GM19455 (cell line): Measurements from ENCODE around the gene SLC22A2.

Source experiments
- ATAC-seq: cut with Tn5 transposase; IDR thresholded peaks from one replicate; pipeline ENCODE4 v1.9.1; 2021; ENCODE audit not compliant: unreplicated experiment

SLC22A2 gene

GRCh38 chr6:160218810-160219209 is 39.8 kb downstream of the SLC22A2 start:
- ATAC-seq: no peak

- ATAC-seq: no peak
Measured at GRCh38 chr6:160217863-160218262, 40.8 kb downstream of the SLC22A2 start.

GRCh38 chr6:160217073-160217472 is 41.5 kb downstream of the SLC22A2 start:
- ATAC-seq: no peak

- ATAC-seq: no peak
Measured at GRCh38 chr6:160215232-160215631, 43.4 kb downstream of the SLC22A2 start.

- no peak for ATAC-seq
Measured at GRCh38 chr6:160207618-160208017, 51.0 kb downstream of the SLC22A2 start.

GRCh38 chr6:160204710-160205109 is 53.9 kb downstream of the SLC22A2 start:
- ATAC-seq: no peak

GRCh38 chr6:160203953-160204352 is 54.7 kb downstream of the SLC22A2 start:
- ATAC-seq: no peak

GRCh38 chr6:160203522-160203921 is 55.1 kb downstream of the SLC22A2 start:
- ATAC-seq: no peak

- ATAC-seq: no peak
Measured at GRCh38 chr6:160203076-160203475, 55.5 kb downstream of the SLC22A2 start.

GRCh38 chr6:160202411-160202810 is 56.2 kb downstream of the SLC22A2 start:
- ATAC-seq: no peak

- ATAC-seq: no peak
Measured at GRCh38 chr6:160201061-160201460, 57.6 kb downstream of the SLC22A2 start.

GRCh38 chr6:160198606-160199211 is 59.9 kb downstream of the SLC22A2 start:
- no peak for ATAC-seq

- no peak for ATAC-seq
Measured at GRCh38 chr6:160197662-160198061, 61.0 kb downstream of the SLC22A2 start.

- no peak for ATAC-seq
Measured at GRCh38 chr6:160194808-160195207, 63.8 kb downstream of the SLC22A2 start.

- ATAC-seq: no peak
Measured at GRCh38 chr6:160192840-160193239, 65.8 kb downstream of the SLC22A2 start.

GRCh38 chr6:160190973-160191372 is 67.6 kb downstream of the SLC22A2 start:
- no peak for ATAC-seq

GRCh38 chr6:160190081-160190480 is 68.5 kb downstream of the SLC22A2 start:
- no peak for ATAC-seq

GRCh38 chr6:160188773-160189172 is 69.8 kb downstream of the SLC22A2 start:
- no peak for ATAC-seq

GRCh38 chr6:160180706-160181105 is 77.9 kb downstream of the SLC22A2 start:
- ATAC-seq: no peak

- no peak for ATAC-seq
Measured at GRCh38 chr6:160178271-160178670, 80.3 kb downstream of the SLC22A2 start.

GRCh38 chr6:160177220-160177619 is 81.4 kb downstream of the SLC22A2 start:
- ATAC-seq: no peak

- ATAC-seq: no peak
Measured at GRCh38 chr6:160174681-160175080, 83.9 kb downstream of the SLC22A2 start.

- ATAC-seq: no peak
Measured at GRCh38 chr6:160173806-160174527, 84.7 kb downstream of the SLC22A2 start.
